GM12878 (cell line): ENCODE results near the gene ZBTB16.

ENCODE experiments used
- ATF7 ChIP-seq: fragments of 450-650 bp; IDR thresholded peaks from 2 replicates; pipeline ENCODE4 v1.6.1; 2016; ENCODE audit warnings: low read depth, mild to moderate bottlenecking
- CEBPB ChIP-seq, 2 experiments: fragments of 150-350 bp in 1 of 2; IDR thresholded peaks; 2 replicates each; pipeline ENCODE4 v1.6.1; 2012 to 2014; ENCODE audit warnings: low read depth in 2 of 2, low read length in 2 of 2, borderline replicate concordance in 1 of 2, inconsistent platforms in 1 of 2
- CHD2 ChIP-seq: IDR thresholded peaks from 2 replicates; pipeline ENCODE4 v1.6.1; 2011; ENCODE audit warnings: low read depth, low read length, improper control_type of control experiment, borderline replicate concordance
- CTCF ChIP-seq, 3 experiments: IDR thresholded peaks in 2 of 3; conservative IDR thresholded peaks in 1 of 3; 2 replicates each; pipeline ENCODE4 v1.5.1; 2011; ENCODE audit warnings: low read depth in 3 of 3, low read length in 3 of 3, mild to moderate bottlenecking in 3 of 3, control low read depth in 2 of 3, moderate library complexity in 2 of 3, inconsistent platforms in 1 of 3, mixed read lengths in 1 of 3; ENCODE audit not compliant: control insufficient read depth in 2 of 3, insufficient read depth in 1 of 3; ENCODE audit errors: extremely low read depth in 1 of 3
- FOS ChIP-seq: IDR thresholded peaks from 3 replicates; pipeline ENCODE4 v1.6.1; 2011; ENCODE audit warnings: borderline replicate concordance; ENCODE audit not compliant: insufficient read length; ENCODE audit errors: extremely low read depth
- NFXL1 ChIP-seq: fragments of 450-650 bp; IDR thresholded peaks from 2 replicates; pipeline ENCODE4 v1.6.1; 2017; ENCODE audit warnings: antibody characterized with exemption, mild to moderate bottlenecking, borderline replicate concordance
- NFYA ChIP-seq: IDR thresholded peaks from 2 replicates; pipeline ENCODE4 v1.6.1; 2011; ENCODE audit warnings: low read depth, mild to moderate bottlenecking, low read length, improper control_type of control experiment, borderline replicate concordance
- RAD21 ChIP-seq: IDR thresholded peaks from 2 replicates; pipeline ENCODE4 v1.6.1; 2011; ENCODE audit warnings: mild to moderate bottlenecking, low read depth, low read length, moderate library complexity; ENCODE audit not compliant: insufficient read depth
- SMAD1 ChIP-seq: fragments of 450-650 bp; IDR thresholded peaks from 2 replicates; pipeline ENCODE4 v1.6.1; 2018; ENCODE audit warnings: mild to moderate bottlenecking, low read depth; ENCODE audit not compliant: partially characterized antibody
- ZNF207 ChIP-seq: fragments of 450-650 bp; IDR thresholded peaks from 2 replicates; pipeline ENCODE4 v1.6.1; 2014; ENCODE audit warnings: antibody characterized with exemption, mild to moderate bottlenecking, borderline replicate concordance
- ZNF384 ChIP-seq: IDR thresholded peaks from 2 replicates; pipeline ENCODE4 v1.6.1; 2012; ENCODE audit warnings: low read depth, mild to moderate bottlenecking, low read length, improper control_type of control experiment, borderline replicate concordance

GRCh38 chr11:114090976-114091375 lies 31.5 kb downstream of the ZBTB16 start:
- TF ChIP-seq ATF7 (no peak), SMAD1 (no peak), CTCF (IDR thresholded peaks at IDR 0.05 in 2 of 3, conservative IDR thresholded peaks at IDR 0.05 in 1 of 3; ENCODE audit: control insufficient read depth in 2 of 3, extremely low read depth in 1 of 3, insufficient read depth in 1 of 3, low read depth in 3 of 3, low read length in 3 of 3) (no peak), FOS (no peak), NFXL1 (no peak), CEBPB (IDR thresholded peaks at IDR 0.05; ENCODE audit: borderline replicate concordance in 1 of 2, low read depth in 2 of 2, low read length in 2 of 2) (no peak), RAD21 (no peak), NFYA (no peak), CHD2 (no peak), ZNF207 (no peak), ZNF384 (no peak)
